HepG2 (cell line): Measurements from ENCODE around the gene KCNK15. TPM values are rescaled to one million over a fixed set of nuclear protein-coding genes. Genes with fewer than 3 reads are reported as not detected.

Source experiments
- ATAC-seq: fragments of 200-7000 bp; cut with Tn5 transposase; 3 replicates; pipeline ENCODE4 v1.9.1; 2020; ENCODE audit warnings: mild to moderate bottlenecking, moderate library complexity
- BruUV-seq: library from RNA; stranded (reverse); fragments of 400-500 nt; replicated peaks from 2 replicates; lab custom pipeline; 2021; lab: Mats Ljungman, UMichigan
- CTCF ChIA-PET: fragments of 300-600 bp; formaldehyde crosslinking; extraction: SDS; loops from one replicate; lab custom pipeline; 2021; ENCODE audit warnings: low total read pairs, inconsistent platforms, low intra/inter-chr PET ratio; lab: Yijun Ruan, JAX
- POLR2A ChIA-PET: fragments of 350-600 bp; sonication (Branson Sonifier 250); formaldehyde crosslinking; loops from one replicate; lab custom pipeline; 2020; ENCODE audit warnings: antibody characterized with exemption, inconsistent platforms; lab: Yijun Ruan, JAX
- DNase-seq: peaks from one replicate; pipeline ENCODE4 v3.0.0-alpha.2; 2015; ENCODE audit warnings: low spot score
- FAIRE-seq: peaks from 3 replicates; lab custom pipeline; 2011; peaks lifted over from hg19 to GRCh38; lab: Jason Lieb, UNC
- H2AFZ ChIP-seq: one replicate; pipeline ENCODE4 v1.6.1; 2011; ENCODE audit warnings: low read length, inconsistent platforms
- H3K27ac ChIP-seq: fragments of 300-600 bp; 3 replicates; pipeline ENCODE4 v1.8.0; 2011; ENCODE audit warnings: mixed run types, mild to moderate bottlenecking, mixed read lengths, low read length, inconsistent platforms; ENCODE audit not compliant: insufficient read depth; ENCODE audit errors: extremely low read length
- H3K27me3 ChIP-seq, 2 experiments: fragments of 200-600 bp in 1 of 2; 2 replicates in 1 of 2; 3 replicates in 1 of 2; pipeline versions ENCODE4 v1.6.0 to v1.8.0; 2011; ENCODE audit warnings: low read length in 2 of 2, mild to moderate bottlenecking in 2 of 2, moderate library complexity in 2 of 2, inconsistent platforms in 1 of 2; ENCODE audit not compliant: insufficient read depth in 2 of 2, control insufficient read depth in 1 of 2
- H3K36me3 ChIP-seq, 2 experiments: fragments of 200-600 bp in 1 of 2; replicated peaks in 1 of 2; 2 replicates in 1 of 2; 3 replicates in 1 of 2; pipeline versions ENCODE4 v1.5.1 to v1.8.0; 2011; ENCODE audit warnings: low read length in 2 of 2, inconsistent platforms in 1 of 2; ENCODE audit not compliant: insufficient read depth in 2 of 2, control insufficient read depth in 1 of 2
- H3K4me1 ChIP-seq: 2 replicates; pipeline ENCODE4 v1.5.1; 2012; ENCODE audit warnings: low read length, inconsistent platforms; ENCODE audit not compliant: insufficient read depth
- H3K4me2 ChIP-seq: 2 replicates; pipeline ENCODE4 v1.6.0; 2011; ENCODE audit warnings: low read depth, low read length, inconsistent platforms
- H3K4me3 ChIP-seq, 3 experiments: fragments of 200-600 bp in 1 of 3; sonication (generic), shearing (Covaris generic) in 1 of 3; replicated peaks in 1 of 3; 2 replicates each; pipeline ENCODE4 v1.5.1; 2011 to 2016; ENCODE audit warnings: low read length in 3 of 3, inconsistent platforms in 2 of 3, low read depth in 2 of 3, mild to moderate bottlenecking in 2 of 3, control low read depth in 1 of 3, mixed read lengths in 1 of 3; ENCODE audit not compliant: insufficient read depth in 1 of 3
- H3K79me2 ChIP-seq: one replicate; pipeline ENCODE4 v1.6.1; 2011; ENCODE audit warnings: low read length, inconsistent platforms; ENCODE audit not compliant: insufficient read depth
- H3K9ac ChIP-seq: 2 replicates; pipeline ENCODE4 v1.6.0; 2011; ENCODE audit warnings: mild to moderate bottlenecking, low read depth, low read length, inconsistent platforms; ENCODE audit not compliant: insufficient read depth
- H3K9me3 ChIP-seq: 2 replicates; pipeline ENCODE4 v1.5.1; 2012; ENCODE audit warnings: mild to moderate bottlenecking, low read length
- H4K20me1 ChIP-seq: 2 replicates; pipeline ENCODE4 v1.6.0; 2011; ENCODE audit warnings: inconsistent platforms, mild to moderate bottlenecking, low read length, moderate library complexity; ENCODE audit not compliant: insufficient read depth
- ATM ChIP-seq: fragments of 450-650 bp; IDR thresholded peaks from 2 replicates; pipeline ENCODE4 v1.7.1; 2017; ENCODE audit warnings: mild to moderate bottlenecking, borderline replicate concordance
- GATA4 ChIP-seq: sonication (generic); IDR thresholded peaks from 2 replicates; pipeline ENCODE4 v1.6.1; 2016; ENCODE audit warnings: antibody characterized with exemption, low read depth, borderline replicate concordance
- HOXA3 ChIP-seq: sonication (generic); formaldehyde crosslinking; IDR thresholded peaks from 2 replicates; pipeline ENCODE4 v1.5.0; 2020; ENCODE audit warnings: missing genetic modification reagents
- MED13 ChIP-seq: sonication (generic); formaldehyde crosslinking; IDR thresholded peaks from 2 replicates; pipeline ENCODE4 v1.5.0; 2020; ENCODE audit warnings: missing genetic modification reagents
- RBM39 ChIP-seq: fragments of 200-400 bp; formaldehyde crosslinking; IDR thresholded peaks from one replicate; pipeline ENCODE4 v1.6.1; 2018; ENCODE audit warnings: antibody characterized with exemption, mild to moderate bottlenecking, low read depth, low read length; ENCODE audit not compliant: poor library complexity, severe bottlenecking
- SAP130 ChIP-seq: IDR thresholded peaks from 2 replicates; pipeline ENCODE4 v1.6.1; 2016; ENCODE audit warnings: low read depth
- SKI ChIP-seq: fragments of 450-650 bp; IDR thresholded peaks from one replicate; pipeline ENCODE4 v1.6.1; 2018; ENCODE audit warnings: mild to moderate bottlenecking; ENCODE audit not compliant: partially characterized antibody
- TCF7L2 ChIP-seq: IDR thresholded peaks from 2 replicates; pipeline ENCODE4 v1.6.1; 2011; ENCODE audit warnings: mild to moderate bottlenecking, low read depth, low read length, moderate library complexity
- ZBTB49 ChIP-seq: sonication (generic); formaldehyde crosslinking; IDR thresholded peaks from 2 replicates; pipeline ENCODE4 v1.4.0; 2020; ENCODE audit warnings: missing genetic modification reagents, borderline replicate concordance
- ZFP1 ChIP-seq: IDR thresholded peaks from 2 replicates; pipeline ENCODE4 v1.6.1; 2016
- ZIK1 ChIP-seq: sonication (generic); formaldehyde crosslinking; IDR thresholded peaks from 2 replicates; pipeline ENCODE4 v1.5.0; 2020; ENCODE audit warnings: mild to moderate bottlenecking, low read depth, missing genetic modification reagents, borderline replicate concordance
- ZNF24 ChIP-seq: fragments of 450-650 bp; IDR thresholded peaks from 2 replicates; pipeline ENCODE4 v1.6.1; 2017; ENCODE audit warnings: antibody characterized with exemption, mild to moderate bottlenecking
- ZNF7 ChIP-seq: IDR thresholded peaks from 2 replicates; pipeline ENCODE4 v1.6.1; 2016; ENCODE audit warnings: missing biosample characterization, missing genetic modification reagents
- WGBS: methylation state at CpG from one replicate; pipeline ENCODE4 v1.1.6; 2017; ENCODE audit warnings: low lambda C conversion rate; 5-methylcytosine and 5-hydroxymethylcytosine counted together
- in situ Hi-C: cut with HindIII; loops from 2 replicates; pipeline ENCODE4 v1.10.0; 2017; ENCODE audit warnings: low pct_unique_long_range_greater_than_20kb; ENCODE audit not compliant: extremely low pct_ligation_motif_present
- intact Hi-C: fragments of 100-400 bp; cut with micrococcal nuclease; formaldehyde crosslinking; loops from one replicate; pipeline ENCODE4 v1.10.0; 2022; ENCODE audit not compliant: unreplicated experiment
- polyA plus RNA-seq, 8 experiments: library from polyadenylated mRNA; depleted of rRNA in 3 of 8; stranded (reverse) in 7 of 8; unstranded in 1 of 8; fragments of >200 nt; fragmentation: Illumina TruSeq in 4 of 8; extraction: Trizol in 4 of 8; gene quantifications; 2 replicates each; pipeline versions ENCODE4 v1.2.1 to v1.2.3, GENCODE V29; 2011 to 2016; ENCODE audit warnings: low read depth in 4 of 8, missing spikeins in 1 of 8, mixed read lengths in 1 of 8; ENCODE audit not compliant: insufficient read depth in 1 of 8
- total RNA-seq, 5 experiments: library from RNA; depleted of rRNA; stranded (reverse); fragments of >200 nt; fragmentation: Illumina TruSeq; extraction: Trizol; gene quantifications; 2 replicates each; pipeline ENCODE4 v1.2.3, GENCODE V29; 2016; ENCODE audit warnings: low read depth in 1 of 5

The KCNK15 gene
- total and polyA plus RNA-seq, 2 of the 13 experiments (the other 11 are each of a cell fraction or from before 2014, with no cell fraction given), result 0.03 TPM; not detected in 1

DNA sequence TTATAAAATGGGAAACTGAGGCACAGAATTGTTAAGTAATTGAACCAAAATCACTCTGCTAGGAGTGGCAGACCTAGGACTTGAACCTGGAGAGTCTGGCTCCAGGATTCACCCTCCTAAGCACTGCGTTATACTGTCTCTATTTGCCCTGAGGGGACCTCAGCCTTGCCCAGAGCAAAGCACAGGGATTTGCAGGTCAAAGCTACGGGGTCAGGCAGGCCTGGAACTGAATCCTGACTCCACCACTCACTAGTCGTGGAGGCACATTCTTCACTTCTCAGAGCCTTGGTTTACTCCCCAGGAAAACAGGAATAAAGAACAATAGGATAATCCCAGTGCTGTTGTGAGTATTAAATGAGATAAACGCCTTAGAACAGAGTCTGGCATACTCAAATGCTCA lies 19.4 kb downstream of the KCNK15 start (continued):
- no peak for TF ChIP-seq ZBTB49 (CRISPR knock-in tag)

- H2AFZ ChIP-seq, result no peak overlapping the region
- WGBS, result 0% methylated on average over 7 of the region's 7 CpGs
- ChIA-PET CTCF (no interaction called here), POLR2A (no interaction called here)
- no peak for TF ChIP-seq ZNF24
- no peak for TF ChIP-seq SAP130 (CRISPR knock-in tag)
- no peak for TF ChIP-seq SKI
- TF ChIP-seq RBM39, result no peak
- TF ChIP-seq ZBTB49 (CRISPR knock-in tag), result no peak
- TF ChIP-seq MED13 (CRISPR knock-in tag), result no peak
- no peak for TF ChIP-seq ZFP1 (CRISPR knock-in tag)
- TF ChIP-seq ZIK1 (CRISPR knock-in tag), result no peak
- no peak for TF ChIP-seq HOXA3 (CRISPR knock-in tag)
- no peak for TF ChIP-seq ATM
- TF ChIP-seq ZNF7 (CRISPR knock-in tag), result no peak
- no peak for TF ChIP-seq TCF7L2
- TF ChIP-seq GATA4, result no peak
- H3K27me3 ChIP-seq, result peaks cover 0 to 32% of the 10 kb centered on the region in 2 experiments; a peak in 3 of 5 replicates
- H3K9me3 ChIP-seq, result no peaks in the 10 kb centered on the region
- no peak overlapping the region for H3K9ac ChIP-seq
- BruUV-seq, result no TSS peak
- no peak for FAIRE-seq
- DNase-seq, result no peak
- intact Hi-C loops (no loop called here), in situ Hi-C loops (no loop called here)
- H3K4me1 ChIP-seq, result no peaks in the 10 kb centered on the region
- H4K20me1 ChIP-seq, result no peaks in the 10 kb centered on the region
- no peak overlapping the region for H3K27ac ChIP-seq
- H3K4me2 ChIP-seq, result no peak overlapping the region
- peak; percentile 32 for ATAC-seq
- no peaks in the 10 kb centered on the region for H3K36me3 ChIP-seq
- H3K79me2 ChIP-seq, result no peaks in the 10 kb centered on the region
- no peak overlapping the region for H3K4me3 ChIP-seq
Observed at GRCh38 chr20:44765701-44766347, 20.2 kb downstream of the KCNK15 start.
